ENCODE measurements around the gene AP2M1.
"Not testable (repeated sequence)": the region's sequence is repeated elsewhere in the genome, so short reads cannot be mapped to it uniquely, and the experiment has no call there.

AP2M1 gene

GRCh38 chr3:184156522-184156955 lies 18.1 kb upstream of the AP2M1 start:
- no peak for TF ChIP-seq CTCF (IDR thresholded peaks at IDR 0.05; ENCODE audit: extremely low read depth, missing control alignments)
- DNase-seq (ENCODE audit: low spot score) = peak; percentile 50

- DNase-seq (ENCODE audit: low spot score) = no peak
- no peak for TF ChIP-seq CTCF (IDR thresholded peaks at IDR 0.05; ENCODE audit: extremely low read depth, missing control alignments)
These were observed 17.4 kb upstream of the AP2M1 start for GRCh38 chr3:184157206-184157605.

GRCh38 chr3:184158404-184158803 lies 16.3 kb upstream of the AP2M1 start:
- DNase-seq (ENCODE audit: low spot score) = no peak
- no peak for TF ChIP-seq CTCF (IDR thresholded peaks at IDR 0.05; ENCODE audit: extremely low read depth, missing control alignments)

- no peak for TF ChIP-seq CTCF (IDR thresholded peaks at IDR 0.05; ENCODE audit: extremely low read depth, missing control alignments)
- DNase-seq (ENCODE audit: low spot score) = peak; percentile 63
These were observed 14.2 kb upstream of the AP2M1 start for GRCh38 chr3:184160456-184160855.

- not testable (repeated sequence) for DNase-seq (ENCODE audit: low spot score)
These were observed 12.0 kb upstream of the AP2M1 start for GRCh38 chr3:184162571-184163070.

GRCh38 chr3:184164648-184165330 lies 9.9 kb upstream of the AP2M1 start:
- no peak for TF ChIP-seq CTCF (IDR thresholded peaks at IDR 0.05; ENCODE audit: extremely low read depth, missing control alignments)
- no peak for DNase-seq (ENCODE audit: low spot score)

GRCh38 chr3:184165543-184165942 lies 9.1 kb upstream of the AP2M1 start:
- DNase-seq (ENCODE audit: low spot score) = no peak
- TF ChIP-seq CTCF (IDR thresholded peaks at IDR 0.05; ENCODE audit: extremely low read depth, missing control alignments) = no peak

GRCh38 chr3:184166671-184167070 lies 8.0 kb upstream of the AP2M1 start:
- no peak for TF ChIP-seq CTCF (IDR thresholded peaks at IDR 0.05; ENCODE audit: extremely low read depth, missing control alignments)
- no peak for DNase-seq (ENCODE audit: low spot score)

Data from GM20000 (cell line).